GM23338 (cell line): ENCODE data around the gene RBPMS2. TPM values are rescaled to one million over a fixed set of nuclear protein-coding genes. Genes with fewer than 3 reads are reported as not detected.
A peak's percentile ranks its signal among the peaks of the same experiment; 100 is the strongest.

ENCODE experiments used
- ATAC-seq: fragments of 200-7000 bp; cut with Tn5 transposase; 3 replicates; pipeline ENCODE4 v1.9.1; 2020
- DNase-seq: peaks from one replicate; pipeline ENCODE4 v3.0.0-alpha.2; 2015; ENCODE audit warnings: low spot score
- H2AFZ ChIP-seq: fragments of 200-600 bp; sonication (generic); 2 replicates; pipeline ENCODE4 v1.8.0; 2016; ENCODE audit warnings: antibody characterized with exemption, mild to moderate bottlenecking, moderate library complexity
- H3F3A ChIP-seq: fragments of 200-600 bp; sonication (generic); replicated peaks from 2 replicates; pipeline ENCODE4 v1.8.0; 2017; ENCODE audit warnings: antibody characterized with exemption, mixed run types, low read depth
- H3K27ac ChIP-seq: fragments of 200-600 bp; sonication (generic); 2 replicates; pipeline ENCODE4 v1.6.1; 2016; ENCODE audit warnings: low read depth
- H3K27me3 ChIP-seq: fragments of 200-600 bp; sonication (generic); 2 replicates; pipeline ENCODE4 v1.8.0; 2016; ENCODE audit warnings: mild to moderate bottlenecking, mixed run types, moderate library complexity; ENCODE audit not compliant: insufficient read depth
- H3K36me3 ChIP-seq: fragments of 200-600 bp; sonication (generic); 2 replicates; pipeline ENCODE4 v1.8.0; 2016; ENCODE audit warnings: mild to moderate bottlenecking; ENCODE audit not compliant: insufficient read depth
- H3K4me1 ChIP-seq: fragments of 200-600 bp; sonication (generic); 2 replicates; pipeline ENCODE4 v1.8.0; 2016; ENCODE audit warnings: mild to moderate bottlenecking, moderate library complexity; ENCODE audit not compliant: insufficient read depth
- H3K4me2 ChIP-seq: fragments of 200-600 bp; sonication (generic); 2 replicates; pipeline ENCODE4 v1.7.1; 2017; ENCODE audit warnings: mixed run types
- H3K4me3 ChIP-seq: fragments of 200-600 bp; sonication (generic); 2 replicates; pipeline ENCODE4 v1.6.1; 2016; ENCODE audit warnings: mixed run types
- H3K79me2 ChIP-seq: fragments of 200-600 bp; sonication (generic); replicated peaks from 2 replicates; pipeline ENCODE4 v1.8.0; 2017; ENCODE audit warnings: mild to moderate bottlenecking; ENCODE audit not compliant: insufficient read depth
- H3K9me2 ChIP-seq: fragments of 200-600 bp; sonication (generic); 2 replicates; pipeline ENCODE4 v1.8.0; 2017; ENCODE audit not compliant: insufficient read depth
- H4K20me1 ChIP-seq: fragments of 200-600 bp; sonication (generic); replicated peaks from 2 replicates; pipeline ENCODE4 v1.8.0; 2017; ENCODE audit warnings: mild to moderate bottlenecking; ENCODE audit not compliant: insufficient read depth
- H3K27ac Mint-ChIP-seq: 2 replicates; pipeline ENCODE4 v1.8.0; 2020; ENCODE audit warnings: inconsistent platforms, mild to moderate bottlenecking, moderate library complexity, mixed read lengths
- H3K27me3 Mint-ChIP-seq: 3 replicates; pipeline ENCODE4 v1.8.0; 2022; ENCODE audit warnings: low read depth, mild to moderate bottlenecking, moderate library complexity, mixed read lengths, inconsistent platforms; ENCODE audit not compliant: insufficient read depth, poor library complexity
- H3K36me3 Mint-ChIP-seq: 3 replicates; pipeline ENCODE4 v1.8.0; 2021; ENCODE audit warnings: low read depth, mild to moderate bottlenecking, inconsistent platforms, moderate library complexity, mixed read lengths
- H3K4me1 Mint-ChIP-seq: 3 replicates; pipeline ENCODE4 v1.8.0; 2020; ENCODE audit warnings: mild to moderate bottlenecking, inconsistent platforms, mixed read lengths
- H3K4me3 Mint-ChIP-seq: 3 replicates; pipeline ENCODE4 v1.8.0; 2021; ENCODE audit warnings: moderate library complexity, mild to moderate bottlenecking, inconsistent platforms, mixed read lengths
- H3K9me3 Mint-ChIP-seq: 3 replicates; pipeline ENCODE4 v1.8.0; 2020; ENCODE audit warnings: moderate library complexity, mild to moderate bottlenecking, inconsistent platforms, mixed read lengths
- CREB1 ChIP-seq: fragments of 250-450 bp; sonication (Bioruptor Pico); IDR thresholded peaks from 2 replicates; pipeline ENCODE4 v1.5.0; 2020; ENCODE audit warnings: low read depth, mild to moderate bottlenecking, moderate library complexity
- CTCF ChIP-seq, 2 experiments: fragments of 200-600 bp in 1 of 2; sonication (generic) in 1 of 2; conservative IDR thresholded peaks; 2 replicates each; pipeline versions ENCODE4 v1.5.1 to v1.6.1; 2016 to 2017; ENCODE audit warnings: antibody characterized with exemption in 2 of 2, low read depth in 2 of 2, mild to moderate bottlenecking in 2 of 2, moderate library complexity in 1 of 2
- ETS1 ChIP-seq: IDR thresholded peaks from 2 replicates; pipeline ENCODE4 v1.6.1; 2016; ENCODE audit warnings: antibody characterized with exemption
- EZH2 ChIP-seq: fragments of 200-600 bp; sonication (generic); IDR thresholded peaks from one replicate; pipeline ENCODE4 v1.8.0; 2017; ENCODE audit warnings: antibody characterized with exemption, mild to moderate bottlenecking, low read depth; ENCODE audit not compliant: unreplicated experiment
- EZH2phosphoT487 ChIP-seq: fragments of 200-600 bp; sonication (generic); IDR thresholded peaks from one replicate; pipeline ENCODE4 v1.8.1; 2018; ENCODE audit warnings: antibody characterized with exemption; ENCODE audit not compliant: unreplicated experiment
- JUNB ChIP-seq: IDR thresholded peaks from one replicate; pipeline ENCODE4 v1.6.1; 2016; ENCODE audit warnings: antibody characterized with exemption; ENCODE audit not compliant: unreplicated experiment
- NANOG ChIP-seq: IDR thresholded peaks from 2 replicates; pipeline ENCODE4 v1.6.1; 2016; ENCODE audit warnings: antibody characterized with exemption, borderline replicate concordance
- POLR2AphosphoS5 ChIP-seq: IDR thresholded peaks from 2 replicates; pipeline ENCODE4 v1.6.1; 2016; ENCODE audit warnings: antibody characterized with exemption, low read depth
- REST ChIP-seq: IDR thresholded peaks from one replicate; pipeline ENCODE4 v1.6.1; 2018; ENCODE audit warnings: antibody characterized with exemption; ENCODE audit not compliant: unreplicated experiment
- STAT1 ChIP-seq: IDR thresholded peaks from one replicate; pipeline ENCODE4 v1.6.1; 2016; ENCODE audit warnings: antibody characterized with exemption; ENCODE audit not compliant: unreplicated experiment
- ZNF114 ChIP-seq: fragments of 250-450 bp; sonication (Bioruptor Pico); IDR thresholded peaks from 2 replicates; pipeline ENCODE4 v1.5.0; 2020; ENCODE audit warnings: mild to moderate bottlenecking, moderate library complexity
- ZNF331 ChIP-seq: fragments of 250-450 bp; sonication (Bioruptor Pico); IDR thresholded peaks from 2 replicates; pipeline ENCODE4 v1.5.0; 2020; ENCODE audit warnings: low read depth, mild to moderate bottlenecking, moderate library complexity
- ZNF462 ChIP-seq: fragments of 250-450 bp; sonication (Bioruptor Pico); IDR thresholded peaks from 2 replicates; pipeline ENCODE4 v1.5.0; 2020; ENCODE audit warnings: mild to moderate bottlenecking, moderate library complexity
- polyA plus RNA-seq: library from polyadenylated mRNA; unstranded; fragments of >200 nt; fragmentation: Nextera tagmentation; extraction: Ambion mirVana; gene quantifications from 2 replicates; pipeline ENCODE4 v1.2.1, GENCODE V29; 2016
- total RNA-seq: library from RNA; depleted of rRNA; stranded (reverse); fragments of >200 nt; shearing (Covaris generic); gene quantifications from 2 replicates; pipeline ENCODE4 v1.2.3, GENCODE V29; 2014

RBPMS2 gene
- total and polyA plus RNA-seq, 2 experiments from 2014 or later, result 53.3 to 171 TPM

- H3K4me3 Mint-ChIP-seq, result no peak overlapping the region
- peaks cover 88% of the 10 kb centered on the region for H3K36me3 Mint-ChIP-seq
- peak overlapping the region; percentile 83 for H3K27ac ChIP-seq
- no peaks in the 10 kb centered on the region; the same call in 2 of the 3 replicates for H3K9me3 Mint-ChIP-seq
- no peak overlapping the region for H3K27ac Mint-ChIP-seq
- H3K27me3 Mint-ChIP-seq, result peaks cover 21% of the 10 kb centered on the region
- H3K9me2 ChIP-seq, result no peaks in the 10 kb centered on the region
- no peak overlapping the region for H3K4me3 ChIP-seq
- H4K20me1 ChIP-seq, result peaks cover 36% of the 10 kb centered on the region
- peaks cover 24% of the 10 kb centered on the region for H3F3A ChIP-seq
- peaks cover 24% of the 10 kb centered on the region for H3K4me1 Mint-ChIP-seq
- peaks cover 29% of the 10 kb centered on the region for H3K36me3 ChIP-seq
- H3K79me2 ChIP-seq, result peaks cover 75% of the 10 kb centered on the region
- H2AFZ ChIP-seq, result no peak overlapping the region
- DNase-seq, result no peak
- no peak overlapping the region for H3K4me2 ChIP-seq
- no peak for ATAC-seq
- TF ChIP-seq CREB1 (CRISPR knock-in tag) (no peak), NANOG (no peak), POLR2AphosphoS5 (no peak), ZNF114 (CRISPR knock-in tag) (no peak), ZNF462 (CRISPR knock-in tag) (no peak), JUNB (no peak), REST (no peak), ZNF331 (no peak), ETS1 (no peak), EZH2phosphoT487 (no peak), STAT1 (no peak), EZH2 (no peak), CTCF (conservative IDR thresholded peaks at IDR 0.05; ENCODE audit: low read depth in 2 of 2) (no peak)
- no peaks in the 10 kb centered on the region; the same call in 1 of the 2 replicates for H3K4me1 ChIP-seq
- H3K27me3 ChIP-seq, result no peaks in the 10 kb centered on the region
These were observed 31.7 kb downstream of the RBPMS2 start for GRCh38 chr15:64743691-64744090.
